Thoracic aorta (tissue), 2 donors: Measurements from ENCODE around the gene BCL2L13. TPM values are rescaled to one million over a fixed set of nuclear protein-coding genes. Genes with fewer than 3 reads are reported as not detected.

Experiments used
- ATAC-seq: fragments of 150-250 bp; one replicate; pipeline ENCODE4 v1.8.0; 2017; ENCODE audit warnings: low read depth; ENCODE audit not compliant: insufficient number of reproducible peaks, low FRiP score
- DNase-seq: peaks from one replicate; pipeline ENCODE4 v3.0.0-alpha.2; 2020; ENCODE audit warnings: low spot score
- H3K27ac ChIP-seq, 2 donors: fragments of 200-600 bp; sonication (generic); 1 replicate in 1 of 2; 2 replicates in 1 of 2; pipeline ENCODE4 v1.5.1; 2016; ENCODE audit warnings: mild to moderate bottlenecking in 2 of 2, moderate library complexity in 2 of 2
- H3K27me3 ChIP-seq: fragments of 200-600 bp; sonication (generic); replicated peaks from 2 replicates; pipeline ENCODE4 v1.6.0; 2016; ENCODE audit warnings: mild to moderate bottlenecking; ENCODE audit not compliant: insufficient read depth
- H3K36me3 ChIP-seq: fragments of 200-600 bp; sonication (generic); one replicate; pipeline ENCODE4 v1.5.1; 2016
- H3K4me1 ChIP-seq, 2 donors: fragments of 200-600 bp; sonication (generic); 1 replicate in 1 of 2; 2 replicates in 1 of 2; pipeline versions ENCODE4 v1.5.1 to v1.6.0; 2016; ENCODE audit warnings: low read depth in 2 of 2, mild to moderate bottlenecking in 1 of 2; ENCODE audit not compliant: control insufficient read depth in 1 of 2
- H3K4me3 ChIP-seq: fragments of 200-600 bp; sonication (generic); 2 replicates; pipeline ENCODE4 v1.5.1; 2016; ENCODE audit warnings: mild to moderate bottlenecking
- H3K9me3 ChIP-seq: fragments of 200-600 bp; sonication (generic); 2 replicates; pipeline ENCODE4 v1.5.1; 2016
- CTCF ChIP-seq: fragments of 200-600 bp; sonication (generic); IDR thresholded peaks from one replicate; pipeline ENCODE4 v1.5.1; 2019; ENCODE audit warnings: antibody characterized with exemption
- total RNA-seq, 2 donors: library from RNA; depleted of rRNA; stranded (reverse); fragments of >200 nt; gene quantifications; one replicate each; pipeline versions ENCODE4 v1.1.0 to v1.2.3, GENCODE V29; 2016

The BCL2L13 gene
- total RNA-seq, 2 donors from 2014 or later: 38.0 to 43.4 TPM

DNA sequence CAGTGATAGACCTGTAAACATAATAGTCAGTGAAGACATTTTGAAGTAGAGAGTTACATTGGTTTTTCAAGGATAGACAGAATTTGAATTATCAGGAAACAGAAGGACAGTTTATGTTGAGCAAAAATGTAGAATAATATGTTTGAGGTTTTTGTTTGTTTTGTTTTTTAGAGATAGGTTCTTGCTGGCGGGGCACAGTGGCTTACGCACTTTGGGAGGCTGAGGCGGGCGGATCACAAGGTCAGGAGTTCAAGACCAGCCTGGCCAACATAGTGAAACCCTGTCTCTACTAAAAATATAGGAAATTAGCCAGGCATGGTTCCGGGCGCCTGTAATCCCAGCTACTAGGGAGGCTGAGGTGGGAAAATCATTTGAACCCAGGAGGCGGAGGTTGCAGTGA, 35.6 kb downstream of the BCL2L13 start:
- no peak for TF ChIP-seq CTCF
- no peak overlapping the region for H3K27ac ChIP-seq

DNA sequence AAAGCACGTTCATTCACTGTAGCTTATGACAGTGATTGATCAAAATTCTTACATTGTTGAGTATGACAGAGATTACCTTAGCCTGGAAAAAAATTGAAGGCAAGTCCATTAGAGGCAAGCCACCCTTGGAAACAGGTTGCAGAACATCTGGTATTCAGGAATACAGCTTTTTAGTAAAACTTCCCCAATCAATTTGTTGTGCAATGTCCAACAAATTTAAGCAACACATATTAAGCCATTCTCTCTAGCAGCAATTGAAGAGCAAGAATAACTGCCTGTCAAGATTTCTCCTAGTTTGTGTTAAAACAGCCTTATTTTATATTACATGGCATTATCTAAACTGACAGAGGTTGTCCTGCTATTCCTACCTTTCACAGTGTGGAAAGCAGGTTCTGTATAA, 37.0 kb downstream of the BCL2L13 start:
- no peak for DNase-seq
- H3K4me3 ChIP-seq: no peak overlapping the region
- H3K27ac ChIP-seq: no peak overlapping the region
- H3K4me1 ChIP-seq: no peaks in the 10 kb centered on the region
- no peaks in the 10 kb centered on the region for H3K9me3 ChIP-seq
- no peaks in the 10 kb centered on the region for H3K36me3 ChIP-seq
- no peak for ATAC-seq
- TF ChIP-seq CTCF: no peak
- no peaks in the 10 kb centered on the region for H3K27me3 ChIP-seq

More for the DNA sequence above, 35.6 kb downstream of the BCL2L13 start:
- Histone ChIP-seq H3K36me3 (no peaks in the 10 kb centered on the region), H3K4me3 (no peak overlapping the region), H3K9me3 (no peaks in the 10 kb centered on the region), H3K27me3 (no peaks in the 10 kb centered on the region), H3K4me1 (no peaks in the 10 kb centered on the region)
- DNase-seq: no peak
- ATAC-seq: no peak

DNA sequence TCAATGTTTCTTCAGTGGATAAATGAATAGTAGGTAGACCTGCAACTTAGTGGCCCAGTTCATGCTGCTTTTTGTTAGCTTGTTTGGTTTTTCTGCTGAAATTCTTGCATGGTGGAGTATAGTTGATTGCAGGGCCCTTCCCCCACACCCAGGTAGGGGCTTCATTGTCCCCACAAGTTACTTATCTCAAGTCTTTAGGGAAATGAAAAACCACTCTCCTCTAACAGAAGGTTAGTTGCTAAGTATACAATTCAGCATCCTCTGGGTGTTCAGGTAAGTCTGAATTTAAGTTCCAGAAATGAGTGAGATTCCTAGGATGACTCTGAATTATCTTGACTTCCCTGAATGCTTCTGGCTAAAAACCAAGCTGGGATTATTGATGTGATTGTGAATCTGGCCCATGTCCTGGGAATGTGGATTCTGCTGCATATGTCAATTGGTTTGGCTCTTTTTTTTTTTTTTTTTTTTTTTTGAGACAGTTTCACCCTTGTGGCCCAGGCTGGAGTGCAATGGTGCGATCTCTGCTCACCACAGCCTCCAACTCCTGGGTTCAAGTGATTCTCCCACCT, 40.3 kb downstream of the BCL2L13 start:
- Histone ChIP-seq H3K9me3 (no peaks in the 10 kb centered on the region), H3K27me3 (no peaks in the 10 kb centered on the region), H3K27ac (no peak overlapping the region), H3K36me3 (no peaks in the 10 kb centered on the region), H3K4me1 (no peaks in the 10 kb centered on the region), H3K4me3 (no peak overlapping the region)
- ATAC-seq (no peak), DNase-seq (no peak)
- TF ChIP-seq CTCF: no peak

DNA sequence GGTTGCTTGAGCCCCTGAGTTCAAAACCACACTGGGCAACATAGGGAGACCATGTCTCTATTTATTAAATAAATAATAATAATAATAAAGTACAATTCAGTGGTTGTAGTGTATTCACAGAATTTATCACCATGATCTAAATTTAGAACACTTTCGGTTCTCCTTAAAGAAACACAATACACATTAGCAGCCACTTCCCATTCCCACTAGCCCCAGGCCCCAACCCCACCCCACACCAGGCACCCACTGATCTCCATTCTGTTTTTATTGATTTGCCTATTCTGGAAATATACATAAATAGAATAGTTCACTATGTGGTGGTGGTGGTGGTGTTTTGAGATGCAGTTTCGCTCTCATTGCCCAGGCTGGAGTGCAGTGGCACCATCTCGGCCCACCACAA, 45.7 kb downstream of the BCL2L13 start:
- H3K4me1 ChIP-seq: no peaks in the 10 kb centered on the region
- no peak overlapping the region for H3K4me3 ChIP-seq
- no peak for DNase-seq
- ATAC-seq: no peak
- no peak overlapping the region for H3K27ac ChIP-seq
- no peak for TF ChIP-seq CTCF
- H3K9me3 ChIP-seq: no peaks in the 10 kb centered on the region
- H3K36me3 ChIP-seq: peaks cover 4% of the 10 kb centered on the region
- no peaks in the 10 kb centered on the region for H3K27me3 ChIP-seq

DNA sequence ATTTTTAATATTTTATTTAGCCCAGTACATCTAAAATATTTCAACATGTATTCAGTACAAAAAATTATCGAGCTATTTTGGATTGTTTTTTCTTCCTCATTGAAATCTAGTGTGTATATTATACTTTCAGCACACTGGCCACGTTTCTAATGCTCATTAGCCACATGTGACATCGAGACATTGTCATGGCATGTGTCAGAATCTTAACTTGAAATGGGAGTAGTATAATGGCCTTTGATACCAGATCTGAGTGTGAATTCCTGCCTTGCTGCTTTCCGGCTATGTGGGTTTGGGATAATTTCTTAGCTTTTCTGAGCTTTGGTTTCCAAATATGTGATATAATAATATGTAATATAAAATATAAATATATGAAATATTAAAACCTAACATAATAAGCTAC, 54.3 kb downstream of the BCL2L13 start:
- no peak overlapping the region for H3K4me3 ChIP-seq
- ATAC-seq (no peak), DNase-seq (no peak)
- no peaks in the 10 kb centered on the region for H3K9me3 ChIP-seq
- peaks cover 6% of the 10 kb centered on the region for H3K36me3 ChIP-seq
- no peaks in the 10 kb centered on the region for H3K4me1 ChIP-seq
- no peak for TF ChIP-seq CTCF
- H3K27me3 ChIP-seq: no peaks in the 10 kb centered on the region
- H3K27ac ChIP-seq: no peak overlapping the region
